PFSK-1 (cell line): ENCODE measurements around the gene ZBTB38.

Experiments
- POLR2AphosphoS5 ChIP-seq: IDR thresholded peaks from 2 replicates; pipeline ENCODE4 v1.6.1; 2012; ENCODE audit warnings: low read depth, mild to moderate bottlenecking, control low read depth, low read length, moderate library complexity
- SIN3A ChIP-seq: IDR thresholded peaks from 2 replicates; pipeline ENCODE4 v1.6.1; 2012; ENCODE audit warnings: mild to moderate bottlenecking, low read length, moderate library complexity, borderline replicate concordance; ENCODE audit not compliant: insufficient read depth
- TAF1 ChIP-seq: IDR thresholded peaks from 2 replicates; pipeline ENCODE4 v1.6.1; 2012; ENCODE audit warnings: low read length, control low read depth, borderline replicate concordance; ENCODE audit not compliant: insufficient read depth
- TF ChIP-seq, protein P1 (sequence below), 2 experiments: IDR thresholded peaks; 2 replicates each; pipeline versions ENCODE4 v1.6.1 to v1.8.0; 2011 to 2012; ENCODE audit warnings: low read depth in 2 of 2, low read length in 2 of 2, control low read depth in 1 of 2, inconsistent platforms in 1 of 2, mild to moderate bottlenecking in 1 of 2, moderate library complexity in 1 of 2; ENCODE audit not compliant: insufficient read depth in 1 of 2

DNA sequence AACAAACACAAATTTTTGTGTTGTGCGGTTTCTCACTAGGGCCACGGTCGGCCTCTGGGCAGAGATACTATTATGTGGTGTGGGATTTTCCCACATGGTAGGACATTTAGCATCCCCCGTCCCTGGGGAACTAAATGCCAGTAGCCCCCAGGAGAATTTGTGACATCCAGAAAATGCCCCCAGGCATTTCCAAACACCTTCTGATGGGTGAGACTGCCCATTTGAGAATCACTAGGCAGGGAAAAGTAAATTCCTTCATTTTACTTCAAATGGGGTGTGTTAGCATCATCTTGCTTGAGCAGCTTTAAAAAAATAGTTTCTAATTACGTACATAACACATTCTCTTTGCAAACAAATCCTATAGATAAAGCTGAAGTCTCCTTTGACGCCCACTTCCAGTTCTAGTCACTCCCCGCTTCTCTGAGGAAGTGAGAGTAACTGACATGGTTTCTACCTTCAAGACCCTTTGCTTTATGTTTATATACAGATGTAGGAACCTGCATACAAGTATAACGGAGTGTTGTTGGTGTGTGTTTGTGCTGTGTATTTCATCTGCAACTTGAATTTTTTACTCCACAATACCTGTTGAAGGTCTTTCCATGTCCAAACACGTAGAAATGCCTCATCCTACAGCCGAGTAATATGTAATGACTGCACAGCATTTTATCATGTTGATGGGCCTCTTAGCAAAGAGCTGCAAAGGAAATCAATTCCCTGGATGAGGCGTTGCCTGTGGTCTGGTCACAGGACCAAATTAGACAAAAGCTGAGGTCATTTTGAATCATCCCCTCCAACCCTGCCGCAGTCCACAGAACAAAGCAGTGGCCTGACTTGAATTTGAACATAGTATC lies 31.4 kb upstream of the ZBTB38 start:
- TF ChIP-seq POLR2AphosphoS5 (no peak), SIN3A (no peak), TAF1 (no peak)
- TF ChIP-seq, protein P1, sequence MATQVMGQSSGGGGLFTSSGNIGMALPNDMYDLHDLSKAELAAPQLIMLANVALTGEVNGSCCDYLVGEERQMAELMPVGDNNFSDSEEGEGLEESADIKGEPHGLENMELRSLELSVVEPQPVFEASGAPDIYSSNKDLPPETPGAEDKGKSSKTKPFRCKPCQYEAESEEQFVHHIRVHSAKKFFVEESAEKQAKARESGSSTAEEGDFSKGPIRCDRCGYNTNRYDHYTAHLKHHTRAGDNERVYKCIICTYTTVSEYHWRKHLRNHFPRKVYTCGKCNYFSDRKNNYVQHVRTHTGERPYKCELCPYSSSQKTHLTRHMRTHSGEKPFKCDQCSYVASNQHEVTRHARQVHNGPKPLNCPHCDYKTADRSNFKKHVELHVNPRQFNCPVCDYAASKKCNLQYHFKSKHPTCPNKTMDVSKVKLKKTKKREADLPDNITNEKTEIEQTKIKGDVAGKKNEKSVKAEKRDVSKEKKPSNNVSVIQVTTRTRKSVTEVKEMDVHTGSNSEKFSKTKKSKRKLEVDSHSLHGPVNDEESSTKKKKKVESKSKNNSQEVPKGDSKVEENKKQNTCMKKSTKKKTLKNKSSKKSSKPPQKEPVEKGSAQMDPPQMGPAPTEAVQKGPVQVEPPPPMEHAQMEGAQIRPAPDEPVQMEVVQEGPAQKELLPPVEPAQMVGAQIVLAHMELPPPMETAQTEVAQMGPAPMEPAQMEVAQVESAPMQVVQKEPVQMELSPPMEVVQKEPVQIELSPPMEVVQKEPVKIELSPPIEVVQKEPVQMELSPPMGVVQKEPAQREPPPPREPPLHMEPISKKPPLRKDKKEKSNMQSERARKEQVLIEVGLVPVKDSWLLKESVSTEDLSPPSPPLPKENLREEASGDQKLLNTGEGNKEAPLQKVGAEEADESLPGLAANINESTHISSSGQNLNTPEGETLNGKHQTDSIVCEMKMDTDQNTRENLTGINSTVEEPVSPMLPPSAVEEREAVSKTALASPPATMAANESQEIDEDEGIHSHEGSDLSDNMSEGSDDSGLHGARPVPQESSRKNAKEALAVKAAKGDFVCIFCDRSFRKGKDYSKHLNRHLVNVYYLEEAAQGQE (IDR thresholded peaks at IDR 0.05; ENCODE audit: insufficient read depth in 1 of 2, low read depth in 2 of 2, low read length in 2 of 2) = no peak
